Measurements from ENCODE around the gene ACOT7. TPM values are rescaled to one million over a fixed set of nuclear protein-coding genes. Genes with fewer than 3 reads are reported as not detected.

The ACOT7 gene
- total and polyA plus RNA-seq, 2 experiments from 2014 or later = 167 to 169 TPM

- TF ChIP-seq, protein P1, sequence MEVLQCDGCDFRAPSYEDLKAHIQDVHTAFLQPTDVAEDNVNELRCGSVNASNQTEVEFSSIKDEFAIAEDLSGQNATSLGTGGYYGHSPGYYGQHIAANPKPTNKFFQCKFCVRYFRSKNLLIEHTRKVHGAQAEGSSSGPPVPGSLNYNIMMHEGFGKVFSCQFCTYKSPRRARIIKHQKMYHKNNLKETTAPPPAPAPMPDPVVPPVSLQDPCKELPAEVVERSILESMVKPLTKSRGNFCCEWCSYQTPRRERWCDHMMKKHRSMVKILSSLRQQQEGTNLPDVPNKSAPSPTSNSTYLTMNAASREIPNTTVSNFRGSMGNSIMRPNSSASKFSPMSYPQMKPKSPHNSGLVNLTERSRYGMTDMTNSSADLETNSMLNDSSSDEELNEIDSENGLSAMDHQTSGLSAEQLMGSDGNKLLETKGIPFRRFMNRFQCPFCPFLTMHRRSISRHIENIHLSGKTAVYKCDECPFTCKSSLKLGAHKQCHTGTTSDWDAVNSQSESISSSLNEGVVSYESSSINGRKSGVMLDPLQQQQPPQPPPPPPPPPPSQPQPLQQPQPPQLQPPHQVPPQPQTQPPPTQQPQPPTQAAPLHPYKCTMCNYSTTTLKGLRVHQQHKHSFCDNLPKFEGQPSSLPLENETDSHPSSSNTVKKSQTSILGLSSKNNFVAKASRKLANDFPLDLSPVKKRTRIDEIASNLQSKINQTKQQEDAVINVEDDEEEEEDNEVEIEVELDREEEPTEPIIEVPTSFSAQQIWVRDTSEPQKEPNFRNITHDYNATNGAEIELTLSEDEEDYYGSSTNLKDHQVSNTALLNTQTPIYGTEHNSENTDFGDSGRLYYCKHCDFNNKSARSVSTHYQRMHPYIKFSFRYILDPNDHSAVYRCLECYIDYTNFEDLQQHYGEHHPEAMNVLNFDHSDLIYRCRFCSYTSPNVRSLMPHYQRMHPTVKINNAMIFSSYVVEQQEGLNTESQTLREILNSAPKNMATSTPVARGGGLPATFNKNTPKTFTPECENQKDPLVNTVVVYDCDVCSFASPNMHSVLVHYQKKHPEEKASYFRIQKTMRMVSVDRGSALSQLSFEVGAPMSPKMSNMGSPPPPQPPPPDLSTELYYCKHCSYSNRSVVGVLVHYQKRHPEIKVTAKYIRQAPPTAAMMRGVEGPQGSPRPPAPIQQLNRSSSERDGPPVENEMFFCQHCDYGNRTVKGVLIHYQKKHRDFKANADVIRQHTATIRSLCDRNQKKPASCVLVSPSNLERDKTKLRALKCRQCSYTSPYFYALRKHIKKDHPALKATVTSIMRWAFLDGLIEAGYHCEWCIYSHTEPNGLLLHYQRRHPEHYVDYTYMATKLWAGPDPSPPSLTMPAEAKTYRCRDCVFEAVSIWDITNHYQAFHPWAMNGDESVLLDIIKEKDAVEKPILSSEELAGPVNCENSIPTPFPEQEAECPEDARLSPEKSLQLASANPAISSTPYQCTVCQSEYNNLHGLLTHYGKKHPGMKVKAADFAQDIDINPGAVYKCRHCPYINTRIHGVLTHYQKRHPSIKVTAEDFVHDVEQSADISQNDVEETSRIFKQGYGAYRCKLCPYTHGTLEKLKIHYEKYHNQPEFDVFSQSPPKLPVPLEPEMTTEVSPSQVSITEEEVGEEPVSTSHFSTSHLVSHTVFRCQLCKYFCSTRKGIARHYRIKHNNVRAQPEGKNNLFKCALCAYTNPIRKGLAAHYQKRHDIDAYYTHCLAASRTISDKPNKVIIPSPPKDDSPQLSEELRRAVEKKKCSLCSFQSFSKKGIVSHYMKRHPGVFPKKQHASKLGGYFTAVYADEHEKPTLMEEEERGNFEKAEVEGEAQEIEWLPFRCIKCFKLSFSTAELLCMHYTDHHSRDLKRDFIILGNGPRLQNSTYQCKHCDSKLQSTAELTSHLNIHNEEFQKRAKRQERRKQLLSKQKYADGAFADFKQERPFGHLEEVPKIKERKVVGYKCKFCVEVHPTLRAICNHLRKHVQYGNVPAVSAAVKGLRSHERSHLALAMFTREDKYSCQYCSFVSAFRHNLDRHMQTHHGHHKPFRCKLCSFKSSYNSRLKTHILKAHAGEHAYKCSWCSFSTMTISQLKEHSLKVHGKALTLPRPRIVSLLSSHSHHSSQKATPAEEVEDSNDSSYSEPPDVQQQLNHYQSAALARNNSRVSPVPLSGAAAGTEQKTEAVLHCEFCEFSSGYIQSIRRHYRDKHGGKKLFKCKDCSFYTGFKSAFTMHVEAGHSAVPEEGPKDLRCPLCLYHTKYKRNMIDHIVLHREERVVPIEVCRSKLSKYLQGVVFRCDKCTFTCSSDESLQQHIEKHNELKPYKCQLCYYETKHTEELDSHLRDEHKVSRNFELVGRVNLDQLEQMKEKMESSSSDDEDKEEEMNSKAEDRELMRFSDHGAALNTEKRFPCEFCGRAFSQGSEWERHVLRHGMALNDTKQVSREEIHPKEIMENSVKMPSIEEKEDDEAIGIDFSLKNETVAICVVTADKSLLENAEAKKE (CRISPR knock-in tag; IDR thresholded peaks at IDR 0.05) = no peak
Observed at GRCh38 chr1:6218375-6219164, 175.0 kb downstream of the ACOT7 start (continued).

Small RNAs within 50 kb of the gene (microRNA-seq; reads per million reads assigned to microRNA genes)
- not detected for gene MIR4252

Small RNAs within 50 kb of the gene (small RNA-seq; reads per million reads assigned to genes)
- not detected for gene MIR4252 (ENCODE audit: low replicate concordance)

Other genes starting within 250 kb of the ACOT7 start
- 1.0 and 1.4 TPM in 2 replicates for gene CHD5, start 213.4 kb downstream of the ACOT7 start, total RNA-seq (2014; rRNA removed; shearing (Covaris generic))
- gene CHD5, start 213.4 kb downstream of the ACOT7 start, polyA plus RNA-seq (2016; fragmentation: Nextera tagmentation; extraction: Ambion mirVana) = 0.32 and 0.45 TPM in 2 replicates
- 145 and 149 TPM in 2 replicates for gene RPL22, start 194.2 kb downstream of the ACOT7 start, total RNA-seq (2014; rRNA removed; shearing (Covaris generic))
- 818 and 851 TPM in 2 replicates for gene RPL22, start 194.2 kb downstream of the ACOT7 start, polyA plus RNA-seq (2016; fragmentation: Nextera tagmentation; extraction: Ambion mirVana)
- gene RNF207, start 187.6 kb downstream of the ACOT7 start, total RNA-seq (2014; rRNA removed; shearing (Covaris generic)) = 1.5 and 2.9 TPM in 2 replicates
- 1.3 and 1.7 TPM in 2 replicates for gene RNF207, start 187.6 kb downstream of the ACOT7 start, polyA plus RNA-seq (2016; fragmentation: Nextera tagmentation; extraction: Ambion mirVana)
- 131 and 145 TPM in 2 replicates for gene ICMT, start 157.8 kb downstream of the ACOT7 start, total RNA-seq (2014; rRNA removed; shearing (Covaris generic))
- gene ICMT, start 157.8 kb downstream of the ACOT7 start, polyA plus RNA-seq (2016; fragmentation: Nextera tagmentation; extraction: Ambion mirVana) = 25.6 and 27.8 TPM in 2 replicates
- 49.7 and 50.4 TPM in 2 replicates for gene HES3, start 149.6 kb downstream of the ACOT7 start, total RNA-seq (2014; rRNA removed; shearing (Covaris generic))
- 7.1 and 7.7 TPM in 2 replicates for gene HES3, start 149.6 kb downstream of the ACOT7 start, polyA plus RNA-seq (2016; fragmentation: Nextera tagmentation; extraction: Ambion mirVana)
- 8.8 and 9.0 TPM in 2 replicates for gene GPR153, start 132.7 kb downstream of the ACOT7 start, total RNA-seq (2014; rRNA removed; shearing (Covaris generic))
- 1.3 and 1.9 TPM in 2 replicates for gene GPR153, start 132.7 kb downstream of the ACOT7 start, polyA plus RNA-seq (2016; fragmentation: Nextera tagmentation; extraction: Ambion mirVana)
- 1.2 and 1.6 TPM in 2 replicates for gene HES2, start 26.2 kb upstream of the ACOT7 start, total RNA-seq (2014; rRNA removed; shearing (Covaris generic))
- 1.1 and 2.1 TPM in 2 replicates for gene HES2, start 26.2 kb upstream of the ACOT7 start, polyA plus RNA-seq (2016; fragmentation: Nextera tagmentation; extraction: Ambion mirVana)
- 12.7 and 13.6 TPM in 2 replicates for gene ESPN, start 31.0 kb upstream of the ACOT7 start, total RNA-seq (2014; rRNA removed; shearing (Covaris generic))
- gene ESPN, start 31.0 kb upstream of the ACOT7 start, polyA plus RNA-seq (2016; fragmentation: Nextera tagmentation; extraction: Ambion mirVana) = 12.2 and 13.5 TPM in 2 replicates
- 25.3 and 26.3 TPM in 2 replicates for gene TNFRSF25, start 72.4 kb upstream of the ACOT7 start, total RNA-seq (2014; rRNA removed; shearing (Covaris generic))
- 13.6 and 15.2 TPM in 2 replicates for gene TNFRSF25, start 72.4 kb upstream of the ACOT7 start, polyA plus RNA-seq (2016; fragmentation: Nextera tagmentation; extraction: Ambion mirVana)
- 25.8 and 26.4 TPM in 2 replicates for gene PLEKHG5, start 97.9 kb upstream of the ACOT7 start, total RNA-seq (2014; rRNA removed; shearing (Covaris generic))
- gene PLEKHG5, start 97.9 kb upstream of the ACOT7 start, polyA plus RNA-seq (2016; fragmentation: Nextera tagmentation; extraction: Ambion mirVana) = 9.0 and 10.2 TPM in 2 replicates
- 44.6 and 48.5 TPM in 2 replicates for gene NOL9, start 160.7 kb upstream of the ACOT7 start, total RNA-seq (2014; rRNA removed; shearing (Covaris generic))
- gene NOL9, start 160.7 kb upstream of the ACOT7 start, polyA plus RNA-seq (2016; fragmentation: Nextera tagmentation; extraction: Ambion mirVana) = 11.4 and 13.2 TPM in 2 replicates
- not detected in 2 replicates for gene TAS1R1, start 161.5 kb upstream of the ACOT7 start, total RNA-seq (2014; rRNA removed; shearing (Covaris generic))
- gene TAS1R1, start 161.5 kb upstream of the ACOT7 start, polyA plus RNA-seq (2016; fragmentation: Nextera tagmentation; extraction: Ambion mirVana) = 0.19 TPM in 1 of 2 replicates, not detected in the other
- 21.0 and 25.5 TPM in 2 replicates for gene ZBTB48, start 186.2 kb upstream of the ACOT7 start, total RNA-seq (2014; rRNA removed; shearing (Covaris generic))
- gene ZBTB48, start 186.2 kb upstream of the ACOT7 start, polyA plus RNA-seq (2016; fragmentation: Nextera tagmentation; extraction: Ambion mirVana) = 17.3 and 18.0 TPM in 2 replicates
- gene KLHL21, start 209.1 kb upstream of the ACOT7 start, total RNA-seq (2014; rRNA removed; shearing (Covaris generic)) = 31.1 and 35.9 TPM in 2 replicates
- 7.3 and 7.8 TPM in 2 replicates for gene KLHL21, start 209.1 kb upstream of the ACOT7 start, polyA plus RNA-seq (2016; fragmentation: Nextera tagmentation; extraction: Ambion mirVana)
- gene PHF13, start 220.0 kb upstream of the ACOT7 start, total RNA-seq (2014; rRNA removed; shearing (Covaris generic)) = 33.2 and 37.1 TPM in 2 replicates
- 10.4 and 12.1 TPM in 2 replicates for gene PHF13, start 220.0 kb upstream of the ACOT7 start, polyA plus RNA-seq (2016; fragmentation: Nextera tagmentation; extraction: Ambion mirVana)
- gene THAP3, start 231.1 kb upstream of the ACOT7 start, total RNA-seq (2014; rRNA removed; shearing (Covaris generic)) = 15.1 and 18.6 TPM in 2 replicates
- 20.9 and 23.8 TPM in 2 replicates for gene THAP3, start 231.1 kb upstream of the ACOT7 start, polyA plus RNA-seq (2016; fragmentation: Nextera tagmentation; extraction: Ambion mirVana)

All from GM23338 (cell line).